AG09309 (cell line): ENCODE data around the gene DGKZ.

Experiments used
- DNase-seq: peaks from one replicate; pipeline ENCODE4 v3.0.0-alpha.2; 2010; ENCODE audit warnings: low read depth
- H3K4me3 ChIP-seq: 2 replicates; pipeline ENCODE4 v1.5.1; 2011; ENCODE audit warnings: mild to moderate bottlenecking, low read depth, low read length, moderate library complexity; ENCODE audit not compliant: control insufficient read depth
- TF ChIP-seq, protein P1 (sequence below): IDR thresholded peaks from 2 replicates; pipeline ENCODE4 v1.5.1; 2011; ENCODE audit warnings: mild to moderate bottlenecking, low read depth, low read length, inconsistent platforms; ENCODE audit not compliant: insufficient read depth, control insufficient read depth; ENCODE audit errors: missing control alignments

The DGKZ gene

DNA sequence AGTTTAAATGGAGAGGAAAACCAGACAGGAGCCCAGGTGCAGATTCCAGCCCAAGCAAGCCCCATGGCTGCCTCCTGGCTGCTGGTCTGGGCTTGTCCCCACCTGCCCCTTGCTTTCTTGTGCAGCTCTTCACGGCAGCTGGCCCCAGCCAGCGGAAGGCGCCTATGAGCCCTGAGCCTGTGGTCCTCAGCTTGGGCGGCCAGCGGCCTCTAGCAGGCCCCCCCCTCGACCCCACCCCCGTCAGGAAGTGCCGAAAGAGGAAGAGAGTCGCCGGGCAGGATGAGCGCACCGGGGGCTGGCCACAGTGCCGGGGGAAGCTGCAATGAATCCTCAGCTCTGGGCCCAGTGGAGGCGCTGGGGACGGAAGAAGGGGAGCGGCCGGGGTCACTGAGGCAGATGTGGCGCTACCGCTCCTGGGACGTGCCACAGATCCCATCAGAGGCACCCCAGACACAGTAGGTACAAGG is 2.1 kb upstream of the DGKZ start:
- TF ChIP-seq, protein P1, sequence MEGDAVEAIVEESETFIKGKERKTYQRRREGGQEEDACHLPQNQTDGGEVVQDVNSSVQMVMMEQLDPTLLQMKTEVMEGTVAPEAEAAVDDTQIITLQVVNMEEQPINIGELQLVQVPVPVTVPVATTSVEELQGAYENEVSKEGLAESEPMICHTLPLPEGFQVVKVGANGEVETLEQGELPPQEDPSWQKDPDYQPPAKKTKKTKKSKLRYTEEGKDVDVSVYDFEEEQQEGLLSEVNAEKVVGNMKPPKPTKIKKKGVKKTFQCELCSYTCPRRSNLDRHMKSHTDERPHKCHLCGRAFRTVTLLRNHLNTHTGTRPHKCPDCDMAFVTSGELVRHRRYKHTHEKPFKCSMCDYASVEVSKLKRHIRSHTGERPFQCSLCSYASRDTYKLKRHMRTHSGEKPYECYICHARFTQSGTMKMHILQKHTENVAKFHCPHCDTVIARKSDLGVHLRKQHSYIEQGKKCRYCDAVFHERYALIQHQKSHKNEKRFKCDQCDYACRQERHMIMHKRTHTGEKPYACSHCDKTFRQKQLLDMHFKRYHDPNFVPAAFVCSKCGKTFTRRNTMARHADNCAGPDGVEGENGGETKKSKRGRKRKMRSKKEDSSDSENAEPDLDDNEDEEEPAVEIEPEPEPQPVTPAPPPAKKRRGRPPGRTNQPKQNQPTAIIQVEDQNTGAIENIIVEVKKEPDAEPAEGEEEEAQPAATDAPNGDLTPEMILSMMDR, result no peak
- no peak for DNase-seq
- H3K4me3 ChIP-seq, result no peak overlapping the region

DNA sequence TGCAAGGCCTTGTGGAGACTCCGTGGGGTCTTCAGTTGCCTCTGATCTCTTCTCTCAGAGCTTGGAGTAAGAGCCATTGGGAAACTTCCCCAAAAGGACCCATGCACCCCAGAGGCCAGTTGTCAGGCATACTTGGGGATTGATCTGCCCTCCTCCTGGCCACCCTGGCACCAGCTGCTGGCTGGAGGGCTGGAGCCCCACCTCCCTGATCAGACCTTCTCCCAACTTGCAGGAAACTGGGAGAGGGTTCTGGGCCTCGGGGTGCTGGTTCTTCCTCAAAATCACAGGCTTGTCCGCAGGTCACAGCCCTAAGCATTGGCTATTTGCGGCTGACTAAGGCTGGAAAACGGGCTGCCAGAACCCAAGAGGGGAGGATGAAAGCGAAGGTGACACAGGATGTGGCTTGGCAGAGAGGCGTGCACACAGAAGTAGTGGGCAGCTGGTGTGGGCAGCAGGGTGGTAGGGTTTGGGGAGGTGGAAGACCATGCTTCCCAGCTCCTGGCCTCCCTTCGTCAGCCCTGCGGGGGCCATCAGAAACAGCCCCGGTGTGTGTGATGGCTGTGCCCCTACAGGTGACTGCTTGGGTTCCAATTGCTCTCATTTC is 1.3 kb upstream of the DGKZ start:
- H3K4me3 ChIP-seq, result no peak overlapping the region
- no peak for DNase-seq
- TF ChIP-seq, protein P1, result no peak

DNA sequence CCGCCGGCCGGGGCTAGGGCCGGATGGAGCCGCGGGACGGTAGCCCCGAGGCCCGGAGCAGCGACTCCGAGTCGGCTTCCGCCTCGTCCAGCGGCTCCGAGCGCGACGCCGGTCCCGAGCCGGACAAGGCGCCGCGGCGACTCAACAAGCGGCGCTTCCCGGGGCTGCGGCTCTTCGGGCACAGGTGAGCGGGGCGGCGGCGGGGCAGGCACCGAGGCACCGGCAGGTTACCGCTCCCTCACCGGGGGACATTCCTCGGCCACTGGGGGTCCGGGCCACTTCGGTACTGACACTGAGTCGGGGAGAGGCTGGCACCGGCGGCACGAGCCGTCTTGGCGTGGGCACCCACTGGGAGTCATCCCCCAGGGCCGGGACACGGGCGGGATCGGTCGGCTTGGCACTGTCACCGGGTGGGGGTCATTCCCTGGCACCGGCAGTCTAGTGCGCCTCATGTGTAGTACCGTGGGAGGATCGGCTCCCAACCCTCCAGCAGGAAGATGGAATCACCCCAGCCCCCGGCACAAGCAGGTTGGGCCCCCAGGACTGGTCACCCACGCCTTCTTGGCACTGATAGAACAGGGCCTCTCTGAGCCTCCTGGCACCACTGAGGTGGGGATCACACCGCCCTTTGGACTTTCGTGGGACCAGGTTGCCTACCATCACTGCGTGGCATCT is 511 bp downstream of the DGKZ start:
- no peak for DNase-seq
- peak overlapping the region; percentile 88 for H3K4me3 ChIP-seq
- TF ChIP-seq, protein P1, result no peak

DNA sequence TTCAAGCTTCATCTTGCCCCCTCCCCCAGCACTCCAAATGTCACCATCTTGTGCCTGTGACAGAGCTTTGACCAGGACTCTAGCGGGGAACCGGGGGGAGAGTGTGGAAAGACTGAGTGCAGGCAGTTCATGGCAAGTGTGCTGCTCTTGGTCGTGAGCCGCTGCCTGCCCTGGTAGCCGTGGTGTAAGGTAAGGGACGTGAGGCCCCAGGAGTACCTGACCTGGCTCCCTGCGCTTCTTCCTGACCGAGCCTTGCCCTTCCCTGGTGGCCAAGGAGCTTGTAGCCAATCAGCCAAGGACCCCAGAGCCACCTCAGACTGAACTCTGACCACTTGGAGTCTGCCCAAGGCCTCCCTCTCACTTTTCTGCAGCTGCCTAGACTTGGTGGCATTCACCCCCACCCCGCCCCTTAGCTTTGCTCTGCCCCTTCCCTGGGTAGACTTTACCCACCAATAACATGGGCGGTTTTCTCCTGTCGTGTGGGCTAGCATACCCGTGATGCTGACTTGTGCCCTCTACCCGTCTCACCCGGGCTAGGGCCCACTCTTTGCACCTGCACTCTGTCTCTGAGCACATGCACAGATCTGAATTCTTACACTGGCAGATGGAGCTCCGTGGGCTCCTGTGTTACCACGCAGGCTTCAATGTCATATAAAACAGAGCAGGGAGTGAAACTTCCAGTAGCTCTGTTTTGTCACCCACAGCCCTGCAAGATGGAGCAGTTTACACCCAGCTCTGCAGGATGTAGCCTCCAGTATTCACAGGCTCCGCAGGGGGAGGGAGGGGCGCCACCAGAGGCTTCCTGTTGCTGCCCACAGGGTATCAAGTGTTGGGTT is 1.5 kb downstream of the DGKZ start:
- H3K4me3 ChIP-seq, result peak overlapping the region; percentile 88
- TF ChIP-seq, protein P1, result no peak
- no peak for DNase-seq

DNA sequence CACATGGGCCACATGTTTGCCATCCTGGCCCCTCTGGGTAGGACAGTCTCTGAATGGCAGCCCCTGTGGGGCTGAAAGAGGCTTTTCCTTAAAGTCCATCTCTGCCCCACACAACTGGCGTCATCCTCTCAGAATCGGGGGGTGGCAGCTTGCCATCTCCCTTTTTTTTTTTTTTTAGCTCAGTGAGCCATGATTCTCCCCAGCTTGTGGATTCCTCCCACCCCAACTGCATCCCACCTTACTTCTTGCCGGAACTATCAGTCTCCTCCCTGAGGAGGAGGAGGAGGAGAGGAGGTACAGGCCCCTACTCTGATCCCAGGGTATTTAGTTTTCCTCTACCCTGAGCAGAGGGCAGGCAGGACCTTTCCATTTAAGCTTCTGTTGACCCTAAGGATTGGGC is 3.4 kb downstream of the DGKZ start:
- no peak overlapping the region for H3K4me3 ChIP-seq
- DNase-seq, result no peak
- TF ChIP-seq, protein P1, result no peak

DNA sequence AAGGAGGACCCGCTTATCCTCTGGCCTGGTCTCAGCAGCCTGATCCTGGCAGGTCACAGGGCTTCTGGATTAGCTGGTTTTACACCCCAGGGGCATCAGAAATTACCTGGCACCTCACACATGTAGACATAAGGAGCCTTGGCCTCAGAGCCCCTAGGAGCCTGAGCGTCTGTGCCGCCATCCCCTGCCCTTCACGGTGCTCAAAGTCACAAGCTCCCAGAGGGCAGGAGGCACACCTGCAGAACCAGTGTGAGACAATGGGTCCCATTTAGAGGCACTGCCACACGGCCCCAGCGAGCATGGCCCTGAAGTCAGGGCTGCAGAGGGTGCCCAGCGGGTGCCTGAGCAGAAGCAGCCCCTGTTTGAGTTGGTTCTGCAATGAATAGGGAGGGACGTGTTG is 3.9 kb downstream of the DGKZ start:
- no peak for DNase-seq
- TF ChIP-seq, protein P1, result no peak
- H3K4me3 ChIP-seq, result no peak overlapping the region
